GM23338 (cell line): ENCODE results near the gene C1QTNF1. TPM values are rescaled to one million over a fixed set of nuclear protein-coding genes. Genes with fewer than 3 reads are reported as not detected.

Source experiments
- ATAC-seq: fragments of 200-7000 bp; cut with Tn5 transposase; 3 replicates; pipeline ENCODE4 v1.9.1; 2020
- DNase-seq: peaks from one replicate; pipeline ENCODE4 v3.0.0-alpha.2; 2015; ENCODE audit warnings: low spot score
- H2AFZ ChIP-seq: fragments of 200-600 bp; sonication (generic); 2 replicates; pipeline ENCODE4 v1.8.0; 2016; ENCODE audit warnings: antibody characterized with exemption, mild to moderate bottlenecking, moderate library complexity
- H3F3A ChIP-seq: fragments of 200-600 bp; sonication (generic); replicated peaks from 2 replicates; pipeline ENCODE4 v1.8.0; 2017; ENCODE audit warnings: antibody characterized with exemption, mixed run types, low read depth
- H3K27ac ChIP-seq: fragments of 200-600 bp; sonication (generic); 2 replicates; pipeline ENCODE4 v1.6.1; 2016; ENCODE audit warnings: low read depth
- H3K27me3 ChIP-seq: fragments of 200-600 bp; sonication (generic); 2 replicates; pipeline ENCODE4 v1.8.0; 2016; ENCODE audit warnings: mild to moderate bottlenecking, mixed run types, moderate library complexity; ENCODE audit not compliant: insufficient read depth
- H3K36me3 ChIP-seq: fragments of 200-600 bp; sonication (generic); 2 replicates; pipeline ENCODE4 v1.8.0; 2016; ENCODE audit warnings: mild to moderate bottlenecking; ENCODE audit not compliant: insufficient read depth
- H3K4me1 ChIP-seq: fragments of 200-600 bp; sonication (generic); 2 replicates; pipeline ENCODE4 v1.8.0; 2016; ENCODE audit warnings: mild to moderate bottlenecking, moderate library complexity; ENCODE audit not compliant: insufficient read depth
- H3K4me2 ChIP-seq: fragments of 200-600 bp; sonication (generic); 2 replicates; pipeline ENCODE4 v1.7.1; 2017; ENCODE audit warnings: mixed run types
- H3K4me3 ChIP-seq: fragments of 200-600 bp; sonication (generic); 2 replicates; pipeline ENCODE4 v1.6.1; 2016; ENCODE audit warnings: mixed run types
- H3K79me2 ChIP-seq: fragments of 200-600 bp; sonication (generic); replicated peaks from 2 replicates; pipeline ENCODE4 v1.8.0; 2017; ENCODE audit warnings: mild to moderate bottlenecking; ENCODE audit not compliant: insufficient read depth
- H3K9me2 ChIP-seq: fragments of 200-600 bp; sonication (generic); 2 replicates; pipeline ENCODE4 v1.8.0; 2017; ENCODE audit not compliant: insufficient read depth
- H4K20me1 ChIP-seq: fragments of 200-600 bp; sonication (generic); replicated peaks from 2 replicates; pipeline ENCODE4 v1.8.0; 2017; ENCODE audit warnings: mild to moderate bottlenecking; ENCODE audit not compliant: insufficient read depth
- H3K27ac Mint-ChIP-seq: 2 replicates; pipeline ENCODE4 v1.8.0; 2020; ENCODE audit warnings: inconsistent platforms, mild to moderate bottlenecking, moderate library complexity, mixed read lengths
- H3K27me3 Mint-ChIP-seq: 3 replicates; pipeline ENCODE4 v1.8.0; 2022; ENCODE audit warnings: low read depth, mild to moderate bottlenecking, moderate library complexity, mixed read lengths, inconsistent platforms; ENCODE audit not compliant: insufficient read depth, poor library complexity
- H3K36me3 Mint-ChIP-seq: 3 replicates; pipeline ENCODE4 v1.8.0; 2021; ENCODE audit warnings: low read depth, mild to moderate bottlenecking, inconsistent platforms, moderate library complexity, mixed read lengths
- H3K4me1 Mint-ChIP-seq: 3 replicates; pipeline ENCODE4 v1.8.0; 2020; ENCODE audit warnings: mild to moderate bottlenecking, inconsistent platforms, mixed read lengths
- H3K4me3 Mint-ChIP-seq: 3 replicates; pipeline ENCODE4 v1.8.0; 2021; ENCODE audit warnings: moderate library complexity, mild to moderate bottlenecking, inconsistent platforms, mixed read lengths
- H3K9me3 Mint-ChIP-seq: 3 replicates; pipeline ENCODE4 v1.8.0; 2020; ENCODE audit warnings: moderate library complexity, mild to moderate bottlenecking, inconsistent platforms, mixed read lengths
- CREB1 ChIP-seq: fragments of 250-450 bp; sonication (Bioruptor Pico); IDR thresholded peaks from 2 replicates; pipeline ENCODE4 v1.5.0; 2020; ENCODE audit warnings: low read depth, mild to moderate bottlenecking, moderate library complexity
- CTCF ChIP-seq, 2 experiments: fragments of 200-600 bp in 1 of 2; sonication (generic) in 1 of 2; conservative IDR thresholded peaks; 2 replicates each; pipeline versions ENCODE4 v1.5.1 to v1.6.1; 2016 to 2017; ENCODE audit warnings: antibody characterized with exemption in 2 of 2, low read depth in 2 of 2, mild to moderate bottlenecking in 2 of 2, moderate library complexity in 1 of 2
- ETS1 ChIP-seq: IDR thresholded peaks from 2 replicates; pipeline ENCODE4 v1.6.1; 2016; ENCODE audit warnings: antibody characterized with exemption
- NANOG ChIP-seq: IDR thresholded peaks from 2 replicates; pipeline ENCODE4 v1.6.1; 2016; ENCODE audit warnings: antibody characterized with exemption, borderline replicate concordance
- POLR2AphosphoS5 ChIP-seq: IDR thresholded peaks from 2 replicates; pipeline ENCODE4 v1.6.1; 2016; ENCODE audit warnings: antibody characterized with exemption, low read depth
- REST ChIP-seq: IDR thresholded peaks from one replicate; pipeline ENCODE4 v1.6.1; 2018; ENCODE audit warnings: antibody characterized with exemption; ENCODE audit not compliant: unreplicated experiment
- STAT1 ChIP-seq: IDR thresholded peaks from one replicate; pipeline ENCODE4 v1.6.1; 2016; ENCODE audit warnings: antibody characterized with exemption; ENCODE audit not compliant: unreplicated experiment
- ZNF114 ChIP-seq: fragments of 250-450 bp; sonication (Bioruptor Pico); IDR thresholded peaks from 2 replicates; pipeline ENCODE4 v1.5.0; 2020; ENCODE audit warnings: mild to moderate bottlenecking, moderate library complexity
- ZNF462 ChIP-seq: fragments of 250-450 bp; sonication (Bioruptor Pico); IDR thresholded peaks from 2 replicates; pipeline ENCODE4 v1.5.0; 2020; ENCODE audit warnings: mild to moderate bottlenecking, moderate library complexity
- polyA plus RNA-seq: library from polyadenylated mRNA; unstranded; fragments of >200 nt; fragmentation: Nextera tagmentation; extraction: Ambion mirVana; gene quantifications from 2 replicates; pipeline ENCODE4 v1.2.1, GENCODE V29; 2016
- total RNA-seq: library from RNA; depleted of rRNA; stranded (reverse); fragments of >200 nt; shearing (Covaris generic); gene quantifications from 2 replicates; pipeline ENCODE4 v1.2.3, GENCODE V29; 2014

Gene C1QTNF1
- total and polyA plus RNA-seq, 2 experiments from 2014 or later = 1.1 to 1.9 TPM

GRCh38 chr17:79044462-79044861 lies 20.5 kb downstream of the C1QTNF1 start (continued):
- TF ChIP-seq REST = no peak
- TF ChIP-seq POLR2AphosphoS5 = no peak
- TF ChIP-seq ETS1 = no peak
- TF ChIP-seq CTCF (conservative IDR thresholded peaks at IDR 0.05; ENCODE audit: low read depth in 2 of 2) = no peak
- no peak for TF ChIP-seq NANOG
- no peak for TF ChIP-seq ZNF114 (CRISPR knock-in tag)
- no peak for TF ChIP-seq STAT1
- no peak for TF ChIP-seq CREB1 (CRISPR knock-in tag)

- Mint-ChIP-seq H3K27ac (no peak overlapping the region), H3K9me3 (peaks cover 5% of the 10 kb centered on the region; the same call in 1 of the 3 replicates), H3K27me3 (peaks cover 23% of the 10 kb centered on the region), H3K4me1 (no peaks in the 10 kb centered on the region; the same call in 2 of the 3 replicates), H3K36me3 (no peaks in the 10 kb centered on the region; the same call in 2 of the 3 replicates), H3K4me3 (no peak overlapping the region)
- no peak overlapping the region for H3K4me2 ChIP-seq
- H3K9me2 ChIP-seq = no peaks in the 10 kb centered on the region
- DNase-seq = no peak
- no peaks in the 10 kb centered on the region for H3K27me3 ChIP-seq
- peaks cover 9% of the 10 kb centered on the region for H3F3A ChIP-seq
- H3K79me2 ChIP-seq = no peaks in the 10 kb centered on the region
- H3K4me3 ChIP-seq = no peak overlapping the region
- H3K36me3 ChIP-seq = no peaks in the 10 kb centered on the region
- H4K20me1 ChIP-seq = no peaks in the 10 kb centered on the region
- H3K27ac ChIP-seq = no peak overlapping the region
- no peaks in the 10 kb centered on the region for H3K4me1 ChIP-seq
- no peak for ATAC-seq
- no peak overlapping the region for H2AFZ ChIP-seq
- no peak for TF ChIP-seq CREB1 (CRISPR knock-in tag)
- no peak for TF ChIP-seq STAT1
- TF ChIP-seq ZNF462 (CRISPR knock-in tag) = no peak
These were observed 21.2 kb downstream of the C1QTNF1 start for GRCh38 chr17:79045001-79045729.
